ENCODE measurements around the gene SNTB2. TPM values are rescaled to one million over a fixed set of nuclear protein-coding genes. Genes with fewer than 3 reads are reported as not detected.
A peak's percentile ranks its signal among the peaks of the same experiment; 100 is the strongest.

Gene SNTB2
- total and polyA plus RNA-seq, 2 of the 13 experiments (the other 11 are each of a cell fraction or from before 2014, with no cell fraction given) = 11.5 to 19.2 TPM

DNA sequence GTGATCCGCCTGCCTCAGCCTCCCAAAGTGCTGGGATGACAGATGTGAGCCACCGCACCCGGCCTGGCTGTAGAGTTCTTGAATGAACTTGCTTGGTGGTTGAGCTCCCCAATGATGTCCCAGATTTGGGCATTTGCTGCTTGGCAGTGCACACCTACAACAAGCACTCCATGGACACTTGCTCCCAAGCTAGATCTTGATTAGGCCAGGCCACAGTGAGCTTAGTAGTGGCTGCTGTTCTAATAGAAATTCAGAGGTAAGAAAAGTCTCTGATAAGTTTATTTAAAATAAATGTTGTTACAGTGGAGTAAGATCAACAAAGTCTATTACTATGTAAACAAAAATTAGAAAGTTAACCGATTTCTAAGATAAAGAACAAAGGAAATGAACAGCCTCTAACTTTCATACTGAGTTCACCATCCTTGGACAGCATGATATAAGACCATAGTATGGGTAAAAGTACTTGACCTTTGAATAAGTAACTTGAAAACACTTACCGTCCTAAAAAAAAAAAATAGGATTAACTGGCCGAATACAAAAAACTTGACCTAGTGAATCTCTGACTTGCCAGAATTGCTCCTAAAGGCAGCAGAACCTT, 163.7 kb downstream of the SNTB2 start:
- Histone ChIP-seq H3K4me1 (ENCODE audit: insufficient read depth, low read length) (peaks cover 24% of the 10 kb centered on the region), H3K79me2 (ENCODE audit: insufficient read depth, low read length) (no peaks in the 10 kb centered on the region), H3K4me3 (replicated peaks in 1 of 3; ENCODE audit: insufficient read depth in 1 of 3, low read depth in 2 of 3, low read length in 3 of 3) (peak overlapping the region; percentile 54 to 64 (median 61); a peak in 5 of 6 replicates), H3K9me3 (ENCODE audit: low read length) (no peaks in the 10 kb centered on the region), H3K27ac (ENCODE audit: extremely low read length, insufficient read depth, low read length) (peak overlapping the region; percentile 39), H3K4me2 (ENCODE audit: low read depth, low read length) (peak overlapping the region; percentile 91), H3K27me3 (ENCODE audit: control insufficient read depth in 1 of 2, insufficient read depth in 2 of 2, low read length in 2 of 2) (no peaks in the 10 kb centered on the region), H3K36me3 (replicated peaks in 1 of 2; ENCODE audit: control insufficient read depth in 1 of 2, insufficient read depth in 2 of 2, low read length in 2 of 2) (peaks cover 0 to 3% of the 10 kb centered on the region in 2 experiments; a peak in 3 of 5 replicates), H3K9ac (ENCODE audit: insufficient read depth, low read depth, low read length) (peak overlapping the region; percentile 59; the same call in 1 of the 2 replicates), H4K20me1 (ENCODE audit: insufficient read depth, low read length) (no peaks in the 10 kb centered on the region), H2AFZ (ENCODE audit: low read length) (no peak overlapping the region)
- in situ Hi-C loops (cut with HindIII; ENCODE audit: extremely low pct_ligation_motif_present, low pct_unique_long_range_greater_than_20kb) (no loop called here), intact Hi-C loops (cut with micrococcal nuclease; ENCODE audit: unreplicated experiment) (loop anchor here (5.0 kb wide), 1 partner anchor 37 kb away; the partner anchor contains the start of gene TERF2)
- BruUV-seq (replicated peaks) = TSS peak; percentile 61
- FAIRE-seq (peak; percentile 78), ATAC-seq (peak; percentile 22), DNase-seq (ENCODE audit: low spot score) (peak; percentile 59)
- 51% methylated on average over 6 of the region's 6 CpGs for WGBS (ENCODE audit: low lambda C conversion rate)
- ChIA-PET POLR2A (interaction anchor here (0.6 to 4.1 kb wide), 13 partner anchors 9 to 404 kb away, joined by 3 to 22 read pairs (median 5); partner anchors contain the start of genes COG8, NIP7, NOB1 and PDF), CTCF (ENCODE audit: low intra/inter-chr PET ratio, low total read pairs) (no interaction called here)
- TF ChIP-seq, protein P1, sequence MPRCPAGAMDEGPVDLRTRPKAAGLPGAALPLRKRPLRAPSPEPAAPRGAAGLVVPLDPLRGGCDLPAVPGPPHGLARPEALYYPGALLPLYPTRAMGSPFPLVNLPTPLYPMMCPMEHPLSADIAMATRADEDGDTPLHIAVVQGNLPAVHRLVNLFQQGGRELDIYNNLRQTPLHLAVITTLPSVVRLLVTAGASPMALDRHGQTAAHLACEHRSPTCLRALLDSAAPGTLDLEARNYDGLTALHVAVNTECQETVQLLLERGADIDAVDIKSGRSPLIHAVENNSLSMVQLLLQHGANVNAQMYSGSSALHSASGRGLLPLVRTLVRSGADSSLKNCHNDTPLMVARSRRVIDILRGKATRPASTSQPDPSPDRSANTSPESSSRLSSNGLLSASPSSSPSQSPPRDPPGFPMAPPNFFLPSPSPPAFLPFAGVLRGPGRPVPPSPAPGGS (CRISPR knock-in tag; IDR thresholded peaks at IDR 0.05) = no peak
- TF ChIP-seq, protein P2, sequence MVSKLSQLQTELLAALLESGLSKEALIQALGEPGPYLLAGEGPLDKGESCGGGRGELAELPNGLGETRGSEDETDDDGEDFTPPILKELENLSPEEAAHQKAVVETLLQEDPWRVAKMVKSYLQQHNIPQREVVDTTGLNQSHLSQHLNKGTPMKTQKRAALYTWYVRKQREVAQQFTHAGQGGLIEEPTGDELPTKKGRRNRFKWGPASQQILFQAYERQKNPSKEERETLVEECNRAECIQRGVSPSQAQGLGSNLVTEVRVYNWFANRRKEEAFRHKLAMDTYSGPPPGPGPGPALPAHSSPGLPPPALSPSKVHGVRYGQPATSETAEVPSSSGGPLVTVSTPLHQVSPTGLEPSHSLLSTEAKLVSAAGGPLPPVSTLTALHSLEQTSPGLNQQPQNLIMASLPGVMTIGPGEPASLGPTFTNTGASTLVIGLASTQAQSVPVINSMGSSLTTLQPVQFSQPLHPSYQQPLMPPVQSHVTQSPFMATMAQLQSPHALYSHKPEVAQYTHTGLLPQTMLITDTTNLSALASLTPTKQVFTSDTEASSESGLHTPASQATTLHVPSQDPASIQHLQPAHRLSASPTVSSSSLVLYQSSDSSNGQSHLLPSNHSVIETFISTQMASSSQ (IDR thresholded peaks at IDR 0.05; ENCODE audit: low read depth) = no peak
- TF ChIP-seq, protein P2 (CRISPR knock-in tag; IDR thresholded peaks at IDR 0.05; ENCODE audit: borderline replicate concordance) = no peak
- TF ChIP-seq, protein P3, sequence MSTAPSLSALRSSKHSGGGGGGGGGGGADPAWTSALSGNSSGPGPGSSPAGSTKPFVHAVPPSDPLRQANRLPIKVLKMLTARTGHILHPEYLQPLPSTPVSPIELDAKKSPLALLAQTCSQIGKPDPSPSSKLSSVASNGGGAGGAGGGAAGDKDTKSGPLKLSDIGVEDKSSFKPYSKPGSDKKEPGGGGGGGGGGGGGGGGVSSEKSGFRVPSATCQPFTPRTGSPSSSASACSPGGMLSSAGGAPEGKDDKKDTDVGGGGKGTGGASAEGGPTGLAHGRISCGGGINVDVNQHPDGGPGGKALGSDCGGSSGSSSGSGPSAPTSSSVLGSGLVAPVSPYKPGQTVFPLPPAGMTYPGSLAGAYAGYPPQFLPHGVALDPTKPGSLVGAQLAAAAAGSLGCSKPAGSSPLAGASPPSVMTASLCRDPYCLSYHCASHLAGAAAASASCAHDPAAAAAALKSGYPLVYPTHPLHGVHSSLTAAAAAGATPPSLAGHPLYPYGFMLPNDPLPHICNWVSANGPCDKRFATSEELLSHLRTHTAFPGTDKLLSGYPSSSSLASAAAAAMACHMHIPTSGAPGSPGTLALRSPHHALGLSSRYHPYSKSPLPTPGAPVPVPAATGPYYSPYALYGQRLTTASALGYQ (CRISPR knock-in tag; IDR thresholded peaks at IDR 0.05) = peak; percentile 61; the same call in 1 of the 2 replicates
- TF ChIP-seq MTF2 (CRISPR knock-in tag; IDR thresholded peaks at IDR 0.05; ENCODE audit: borderline replicate concordance) (no peak), ZNF839 (CRISPR knock-in tag; IDR thresholded peaks at IDR 0.05; ENCODE audit: borderline replicate concordance) (no peak)
- TF ChIP-seq, protein P4, sequence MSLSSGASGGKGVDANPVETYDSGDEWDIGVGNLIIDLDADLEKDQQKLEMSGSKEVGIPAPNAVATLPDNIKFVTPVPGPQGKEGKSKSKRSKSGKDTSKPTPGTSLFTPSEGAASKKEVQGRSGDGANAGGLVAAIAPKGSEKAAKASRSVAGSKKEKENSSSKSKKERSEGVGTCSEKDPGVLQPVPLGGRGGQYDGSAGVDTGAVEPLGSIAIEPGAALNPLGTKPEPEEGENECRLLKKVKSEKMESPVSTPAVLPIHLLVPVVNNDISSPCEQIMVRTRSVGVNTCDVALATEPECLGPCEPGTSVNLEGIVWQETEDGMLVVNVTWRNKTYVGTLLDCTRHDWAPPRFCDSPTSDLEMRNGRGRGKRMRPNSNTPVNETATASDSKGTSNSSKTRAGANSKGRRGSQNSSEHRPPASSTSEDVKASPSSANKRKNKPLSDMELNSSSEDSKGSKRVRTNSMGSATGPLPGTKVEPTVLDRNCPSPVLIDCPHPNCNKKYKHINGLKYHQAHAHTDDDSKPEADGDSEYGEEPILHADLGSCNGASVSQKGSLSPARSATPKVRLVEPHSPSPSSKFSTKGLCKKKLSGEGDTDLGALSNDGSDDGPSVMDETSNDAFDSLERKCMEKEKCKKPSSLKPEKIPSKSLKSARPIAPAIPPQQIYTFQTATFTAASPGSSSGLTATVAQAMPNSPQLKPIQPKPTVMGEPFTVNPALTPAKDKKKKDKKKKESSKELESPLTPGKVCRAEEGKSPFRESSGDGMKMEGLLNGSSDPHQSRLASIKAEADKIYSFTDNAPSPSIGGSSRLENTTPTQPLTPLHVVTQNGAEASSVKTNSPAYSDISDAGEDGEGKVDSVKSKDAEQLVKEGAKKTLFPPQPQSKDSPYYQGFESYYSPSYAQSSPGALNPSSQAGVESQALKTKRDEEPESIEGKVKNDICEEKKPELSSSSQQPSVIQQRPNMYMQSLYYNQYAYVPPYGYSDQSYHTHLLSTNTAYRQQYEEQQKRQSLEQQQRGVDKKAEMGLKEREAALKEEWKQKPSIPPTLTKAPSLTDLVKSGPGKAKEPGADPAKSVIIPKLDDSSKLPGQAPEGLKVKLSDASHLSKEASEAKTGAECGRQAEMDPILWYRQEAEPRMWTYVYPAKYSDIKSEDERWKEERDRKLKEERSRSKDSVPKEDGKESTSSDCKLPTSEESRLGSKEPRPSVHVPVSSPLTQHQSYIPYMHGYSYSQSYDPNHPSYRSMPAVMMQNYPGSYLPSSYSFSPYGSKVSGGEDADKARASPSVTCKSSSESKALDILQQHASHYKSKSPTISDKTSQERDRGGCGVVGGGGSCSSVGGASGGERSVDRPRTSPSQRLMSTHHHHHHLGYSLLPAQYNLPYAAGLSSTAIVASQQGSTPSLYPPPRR (CRISPR knock-in tag; IDR thresholded peaks at IDR 0.05; ENCODE audit: borderline replicate concordance) = peak; percentile 62; the same call in 1 of the 2 replicates
